HTR-8/SVneo (cell line): Measurements from ENCODE around the gene ABCD3.
"Not testable (repeated sequence)": the region's sequence is repeated elsewhere in the genome, so short reads cannot be mapped to it uniquely, and the experiment has no call there.

ENCODE experiments used
- DNase-seq: peaks from one replicate; pipeline ENCODE4 v3.0.0; 2011; ENCODE audit warnings: low spot score, mixed read lengths; ENCODE audit not compliant: insufficient read length
- FAIRE-seq: peaks from 2 replicates; lab custom pipeline; 2011; peaks lifted over from hg19 to GRCh38; lab: Jason Lieb, UNC

The ABCD3 gene

DNA sequence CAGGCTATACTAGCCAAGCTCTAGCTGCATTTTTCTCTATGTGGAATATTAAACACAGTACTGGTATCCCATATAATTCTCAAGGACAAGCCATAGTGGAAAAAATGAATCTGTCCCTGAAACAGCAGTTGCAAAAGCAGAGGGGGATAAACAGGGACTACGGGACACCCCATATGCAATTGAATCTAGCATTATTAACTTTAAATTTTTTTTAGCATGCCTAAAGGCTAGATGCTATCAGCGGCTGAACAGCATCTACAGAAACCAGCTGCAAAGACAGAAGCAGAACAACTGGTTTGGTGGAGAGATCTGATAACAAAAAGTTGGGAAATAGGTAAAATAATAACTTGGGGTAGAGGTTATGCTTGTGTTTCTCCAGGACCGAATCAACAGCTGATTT lies 30.6 kb downstream of the ABCD3 start:
- FAIRE-seq, DNase-seq: not testable (repeated sequence)

DNA sequence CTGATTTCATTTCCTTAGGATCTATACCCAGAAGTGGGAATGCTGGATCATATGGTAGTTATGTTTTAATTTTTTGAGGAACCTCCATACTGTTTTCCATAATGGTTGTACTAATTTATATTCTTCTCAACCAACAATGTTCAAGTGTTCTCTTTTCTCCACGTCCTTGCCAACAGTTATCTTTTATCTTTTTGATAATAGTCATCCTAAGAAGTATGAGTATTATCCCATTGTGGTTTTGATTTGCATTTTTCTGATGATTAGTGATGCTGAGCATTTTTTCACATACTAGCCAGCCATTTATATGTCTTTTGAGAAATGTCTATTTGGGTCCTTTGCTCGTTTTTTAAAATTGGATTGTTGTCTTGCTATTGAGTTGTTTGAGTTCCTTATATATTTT lies 38.5 kb downstream of the ABCD3 start:
- DNase-seq (no peak), FAIRE-seq (no peak)

DNA sequence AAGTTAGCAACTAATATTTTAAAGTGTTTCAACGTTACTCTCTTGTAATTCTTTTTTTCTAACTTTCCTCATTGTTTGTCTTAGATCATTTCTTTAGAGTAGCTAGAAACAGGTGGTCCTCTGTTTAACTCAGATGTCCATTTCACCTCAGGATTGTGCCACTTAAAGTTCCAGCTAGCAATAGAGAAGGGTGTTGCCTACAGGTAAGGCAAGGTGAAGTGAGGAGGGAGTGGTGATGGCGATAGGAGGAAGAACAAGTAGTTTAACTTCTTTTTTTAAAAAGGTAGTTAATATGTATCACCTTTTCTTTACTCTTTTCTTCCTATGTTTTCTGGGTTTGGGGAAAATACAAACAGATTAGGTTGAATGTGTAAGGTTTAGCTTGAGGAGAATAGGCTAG lies 44.4 kb downstream of the ABCD3 start:
- FAIRE-seq (no peak), DNase-seq (no peak)

DNA sequence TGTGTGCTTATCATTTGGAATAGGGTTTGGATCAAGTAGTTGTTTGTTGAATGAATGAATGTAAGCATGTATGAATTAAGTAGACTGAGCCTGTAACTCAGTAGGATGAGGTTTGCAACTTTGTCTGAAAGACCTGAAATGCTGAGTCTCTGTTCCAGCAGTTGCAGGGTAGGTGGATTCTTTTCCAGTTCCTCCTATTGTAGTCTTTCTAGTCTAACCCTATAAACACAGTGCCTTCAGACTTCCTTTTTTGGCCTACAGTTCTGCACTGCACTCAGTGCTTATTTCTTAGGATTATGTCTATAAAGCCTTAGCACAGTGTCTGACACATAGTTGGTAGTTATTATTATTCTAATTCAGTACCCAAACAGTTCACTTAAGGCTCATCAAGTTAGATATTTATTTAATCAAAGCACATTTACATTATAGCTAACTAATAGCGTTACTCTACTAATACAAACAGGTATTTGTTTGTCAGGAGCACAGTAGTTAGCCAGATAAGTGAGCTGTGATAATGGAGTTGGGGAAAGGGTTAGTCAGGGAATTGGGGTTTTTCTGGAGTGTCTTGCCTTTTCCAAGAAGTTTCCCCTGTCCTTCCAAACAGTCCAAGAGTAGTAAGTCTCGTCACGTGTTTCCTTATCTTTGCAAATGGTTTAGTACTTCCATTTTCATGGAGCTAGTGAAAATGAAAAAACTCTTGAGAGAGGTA lies 45.0 kb downstream of the ABCD3 start:
- FAIRE-seq (no peak), DNase-seq (no peak)

DNA sequence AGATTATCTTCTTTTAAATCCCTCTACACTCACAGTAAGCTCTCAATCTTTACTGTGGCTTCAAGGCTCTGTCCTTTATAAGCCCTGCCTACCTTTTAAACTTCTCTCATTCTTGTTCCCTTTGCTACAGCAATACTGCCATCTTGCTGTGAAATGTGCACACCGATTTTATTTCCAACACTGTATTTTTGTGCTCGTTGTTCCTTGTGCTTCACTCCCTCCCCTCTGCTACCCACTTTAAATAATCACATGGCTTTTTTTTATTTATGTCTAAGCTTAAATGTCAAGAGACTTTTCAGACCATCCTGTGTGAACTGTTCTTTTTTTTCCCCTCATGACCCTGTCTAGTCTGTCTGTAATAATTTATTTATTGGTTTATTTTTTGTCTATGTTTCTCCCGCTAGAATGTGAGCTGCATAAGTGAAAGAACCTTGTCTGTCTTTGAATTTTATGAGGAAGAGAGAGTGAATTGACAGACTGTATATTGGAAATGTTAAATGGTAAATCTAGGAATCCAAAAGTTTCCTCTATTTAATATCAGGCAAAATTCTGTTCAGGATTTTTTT lies 45.7 kb downstream of the ABCD3 start:
- FAIRE-seq = no peak
- peak; percentile 21 for DNase-seq

DNA sequence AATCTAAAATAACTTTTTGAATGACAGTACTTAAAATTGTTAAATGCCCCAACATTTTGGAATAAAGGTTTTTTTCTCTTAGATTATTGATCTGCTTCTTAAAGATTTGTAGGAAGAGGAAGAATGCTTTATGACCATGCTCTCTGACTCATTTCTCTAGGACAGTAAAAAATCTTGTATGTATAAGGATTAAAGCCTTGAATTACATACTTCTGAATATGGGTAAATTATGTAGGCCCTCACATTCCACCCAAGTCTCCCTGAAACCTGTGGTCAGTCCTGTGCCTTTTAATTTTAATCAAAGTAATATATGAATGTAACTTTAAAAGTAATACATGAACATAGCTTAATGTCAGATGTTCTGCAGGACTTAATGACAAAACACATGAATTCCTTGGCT lies 50.5 kb downstream of the ABCD3 start:
- FAIRE-seq (no peak), DNase-seq (no peak)

DNA sequence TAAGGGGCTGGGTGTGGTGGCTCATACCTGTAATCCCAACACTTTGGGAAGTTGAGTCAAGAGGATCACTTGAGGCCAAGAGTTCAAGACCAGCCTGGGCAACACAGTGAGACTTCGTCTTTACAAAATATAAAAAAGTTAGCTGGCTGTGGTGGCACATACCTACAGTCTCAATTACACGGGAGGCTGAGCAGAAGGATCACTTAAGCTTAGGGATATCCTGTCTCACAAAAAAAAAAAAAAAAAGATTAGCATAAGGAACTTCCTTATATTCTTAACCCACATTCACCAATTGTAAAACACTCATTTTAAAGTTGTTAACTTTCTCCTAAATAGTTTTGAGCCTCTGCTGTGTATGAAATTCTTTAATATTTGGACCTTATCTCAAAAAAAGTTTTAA lies 53.1 kb downstream of the ABCD3 start:
- no peak for FAIRE-seq
- no peak for DNase-seq

DNA sequence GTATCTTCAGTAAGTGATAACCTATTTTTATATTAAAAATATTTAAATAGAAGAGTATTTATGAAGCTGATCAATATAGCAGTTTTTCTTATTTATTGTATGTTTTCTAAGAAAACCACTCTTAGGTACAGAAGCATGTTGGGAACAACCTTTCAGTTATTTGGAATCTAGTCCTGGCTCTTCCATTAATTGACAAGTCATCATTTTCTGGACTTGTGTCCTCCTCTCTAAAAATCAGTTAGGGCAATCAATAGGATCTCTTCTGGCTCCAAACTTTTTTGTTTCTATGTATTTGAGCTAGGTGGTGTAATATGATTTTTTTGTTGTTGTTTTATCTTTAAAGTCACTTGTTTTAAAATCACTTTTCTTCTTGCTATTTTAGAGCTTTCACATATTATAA lies 57.0 kb downstream of the ABCD3 start:
- FAIRE-seq (no peak), DNase-seq (no peak)

DNA sequence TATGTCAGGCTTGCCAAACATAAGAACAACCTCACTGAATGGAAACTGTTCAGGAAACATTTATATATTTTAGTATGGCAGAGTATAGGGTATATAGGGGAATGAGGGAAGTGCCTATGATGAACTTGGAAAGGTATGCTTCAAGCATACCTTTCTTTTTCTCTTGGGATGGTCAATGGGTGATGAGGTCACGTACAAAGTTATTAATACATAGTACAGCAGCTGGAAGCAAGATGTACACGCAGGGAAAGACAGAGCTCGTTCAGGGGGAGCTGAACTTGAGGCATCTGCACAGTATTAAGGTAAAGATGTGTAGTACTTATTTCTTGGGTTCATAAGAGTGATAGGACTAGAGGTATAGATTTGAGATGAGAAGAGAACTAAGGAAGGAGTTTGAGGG lies 61.5 kb downstream of the ABCD3 start:
- no peak for FAIRE-seq
- no peak for DNase-seq

DNA sequence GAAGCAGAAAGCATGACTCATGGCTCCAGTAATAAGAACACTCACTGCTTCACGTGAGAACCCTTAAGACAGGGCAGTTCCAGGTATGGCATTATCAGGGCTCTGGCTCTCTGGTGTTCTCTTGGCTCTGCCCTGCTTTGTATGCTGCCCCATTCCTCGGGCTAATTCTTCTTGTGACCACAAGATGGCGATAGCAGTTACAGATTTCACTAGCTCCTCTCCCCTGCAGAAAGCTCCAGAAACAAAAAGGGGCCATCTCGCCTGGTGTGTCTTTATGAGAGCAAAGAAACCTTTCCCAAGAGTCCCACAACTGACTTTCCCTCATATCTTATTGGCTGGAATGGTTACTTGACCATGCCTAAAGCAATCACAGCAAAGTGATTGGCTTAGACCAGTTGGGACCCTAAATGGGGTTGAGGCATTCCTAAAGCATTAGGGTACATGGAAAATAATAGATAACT lies 63.3 kb downstream of the ABCD3 start:
- FAIRE-seq = peak; percentile 58
- DNase-seq = peak; percentile 31

DNA sequence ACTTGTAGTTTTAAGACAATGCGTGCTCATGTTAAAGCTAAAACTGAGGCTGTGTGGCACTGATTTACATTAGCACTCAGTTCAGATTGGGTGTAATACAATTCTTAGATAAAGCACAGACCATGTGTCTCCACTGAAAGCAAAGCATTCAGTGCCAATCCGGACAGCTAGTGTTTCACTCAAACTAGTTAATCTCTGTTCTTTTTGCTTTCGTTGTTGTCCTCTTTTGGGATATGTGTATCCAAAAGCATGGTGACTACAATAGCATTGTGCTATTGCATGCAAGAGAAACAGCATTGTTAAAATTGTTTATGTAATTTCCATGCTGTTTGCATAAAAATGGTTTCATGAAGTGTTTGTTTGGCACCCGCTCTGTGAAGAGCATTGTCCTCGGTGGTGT lies 68.8 kb downstream of the ABCD3 start:
- DNase-seq (no peak), FAIRE-seq (no peak)

DNA sequence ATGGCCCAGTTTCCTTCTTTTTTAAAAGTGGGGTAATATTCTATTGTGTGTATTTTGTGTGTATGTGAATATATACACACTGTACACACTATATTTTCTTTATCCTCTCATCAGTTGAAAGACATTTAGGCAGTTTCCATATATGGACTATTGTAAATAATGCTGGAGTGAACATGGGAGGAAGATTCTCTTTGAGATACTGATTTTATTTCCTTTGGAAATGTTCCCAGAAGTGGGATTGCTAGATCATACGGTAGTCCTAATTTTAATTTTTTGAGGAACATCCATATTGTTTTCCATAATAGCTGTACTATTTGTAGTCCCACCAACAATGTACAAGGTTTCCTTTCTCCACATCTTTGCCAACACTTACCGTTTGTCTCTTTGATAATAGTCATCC lies 72.4 kb downstream of the ABCD3 start:
- DNase-seq (no peak), FAIRE-seq (no peak)

DNA sequence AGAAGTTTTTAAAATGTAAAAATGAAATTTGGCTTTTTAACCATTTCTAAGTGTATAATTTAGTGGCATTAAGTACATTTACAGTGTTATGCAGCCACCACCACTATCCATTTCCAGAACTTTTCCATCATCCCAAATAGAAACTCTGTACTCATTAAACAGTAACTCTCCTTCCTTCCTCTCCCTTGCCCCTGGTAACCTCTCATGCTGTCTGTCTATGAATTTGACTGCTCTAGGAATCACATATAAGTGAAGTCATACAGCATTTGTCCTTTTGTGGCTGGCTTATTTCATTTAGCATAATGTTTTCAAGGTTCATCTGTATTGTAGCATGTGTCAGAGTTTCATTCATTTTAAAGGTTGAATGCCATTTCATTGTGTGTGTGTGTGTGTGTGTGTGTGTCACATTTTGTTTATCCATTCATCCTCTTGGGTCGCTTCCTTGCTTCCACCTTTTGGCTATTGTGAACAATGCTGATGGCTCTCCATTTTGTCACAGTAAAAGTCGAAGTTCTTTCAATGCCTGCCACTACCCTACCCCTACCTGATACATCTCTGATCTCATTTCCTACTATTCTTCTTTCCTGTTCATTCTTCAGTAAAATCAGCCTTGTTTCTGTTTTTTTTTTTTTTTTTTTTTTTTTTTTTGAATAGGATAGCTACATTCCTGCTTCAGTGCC lies 78.0 kb downstream of the ABCD3 start:
- no peak for FAIRE-seq
- DNase-seq = no peak

DNA sequence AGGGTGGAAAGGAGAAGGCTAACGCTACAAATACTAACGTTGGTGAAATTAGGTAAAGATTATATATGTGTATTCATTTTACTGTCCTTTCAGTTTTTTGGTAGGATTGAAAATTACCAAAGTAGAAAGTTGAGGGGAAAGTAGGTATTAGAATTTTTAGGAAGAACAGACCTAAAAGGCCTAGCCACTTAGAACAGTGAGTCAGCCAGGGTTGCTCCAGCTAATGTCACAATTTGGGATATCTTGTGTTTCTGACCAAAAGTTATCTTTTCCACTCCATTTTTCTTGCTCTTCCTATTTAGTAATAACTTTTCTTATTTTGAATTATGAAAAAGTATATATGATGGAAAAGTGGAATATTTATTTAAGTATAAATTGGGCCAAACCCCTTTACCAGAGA lies 83.2 kb downstream of the ABCD3 start:
- DNase-seq (no peak), FAIRE-seq (no peak)

DNA sequence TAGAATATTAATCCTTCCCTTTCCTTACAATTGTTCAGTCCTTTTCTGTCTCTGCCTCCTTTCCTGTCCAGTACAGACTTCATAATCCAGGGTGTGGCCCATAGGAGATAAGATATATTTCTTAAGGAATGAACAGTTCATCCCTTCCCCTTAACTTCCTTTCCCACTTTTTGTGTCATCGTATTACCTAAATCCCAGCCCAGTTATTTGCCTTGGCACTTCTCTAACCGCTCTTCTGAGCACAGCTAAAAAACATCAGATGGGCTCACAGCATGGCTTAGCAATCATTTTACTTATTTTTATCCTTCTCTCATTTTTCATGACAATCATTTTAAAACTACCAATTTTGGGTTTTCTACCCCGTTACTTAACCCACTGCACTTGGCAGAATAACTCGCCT lies 83.7 kb downstream of the ABCD3 start:
- DNase-seq = no peak
- no peak for FAIRE-seq

DNA sequence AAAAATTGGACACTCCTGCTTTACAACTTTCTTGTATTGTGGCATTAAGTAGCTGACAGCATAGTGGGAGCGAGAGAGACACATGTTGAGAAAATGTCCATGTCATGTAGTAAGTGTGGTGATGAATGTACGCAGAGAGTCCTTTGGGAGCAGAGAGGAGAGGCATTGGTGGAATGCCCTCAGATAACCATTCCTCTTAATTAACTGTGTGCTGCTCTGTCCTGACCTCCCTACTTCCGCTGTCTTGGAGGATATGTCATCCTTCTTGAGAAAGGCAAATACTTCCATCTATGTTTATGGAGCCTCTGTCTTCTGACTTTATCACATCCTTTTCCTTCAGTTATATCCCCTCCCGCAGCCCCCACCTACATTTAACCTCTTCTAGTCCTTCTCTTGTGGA lies 85.0 kb downstream of the ABCD3 start:
- DNase-seq (no peak), FAIRE-seq (no peak)

DNA sequence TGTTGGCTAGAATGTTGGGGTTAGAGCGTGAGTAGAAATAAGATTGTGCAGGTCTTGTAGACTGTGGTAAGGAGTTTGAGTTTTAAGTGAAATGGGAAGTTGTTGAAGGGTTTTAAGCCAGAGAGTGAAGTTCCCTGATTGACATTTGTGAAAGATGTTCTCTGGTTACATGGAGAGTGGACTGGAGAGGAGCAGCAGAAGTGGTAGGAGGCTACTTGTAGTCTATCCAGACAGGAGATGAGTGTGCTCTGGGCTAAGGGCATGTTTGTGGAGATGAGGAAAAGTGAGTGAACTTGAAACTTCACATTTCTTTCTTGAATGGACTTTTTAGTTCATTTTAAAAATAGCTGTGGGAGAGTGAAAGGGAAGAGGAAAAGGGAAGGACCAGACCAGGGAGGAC lies 86.4 kb downstream of the ABCD3 start:
- FAIRE-seq (no peak), DNase-seq (no peak)

DNA sequence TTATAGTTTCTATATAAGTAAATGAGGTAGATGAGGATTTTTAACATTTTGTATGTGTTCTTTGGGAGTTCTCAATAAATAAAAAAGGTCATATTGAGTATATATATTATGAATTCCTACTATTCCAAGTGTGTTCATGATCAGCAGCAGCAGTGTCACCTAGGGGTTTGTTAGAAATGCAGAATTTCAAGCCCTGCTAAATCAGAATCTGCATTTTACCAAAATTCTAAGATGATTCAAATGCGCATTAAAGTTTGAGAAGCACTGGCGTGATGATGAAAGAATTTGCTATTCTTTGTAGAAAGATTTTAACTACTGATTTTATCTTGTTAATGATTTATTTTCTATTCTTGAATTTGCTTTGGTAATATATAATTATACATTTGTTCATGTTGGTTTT lies 94.6 kb downstream of the ABCD3 start:
- FAIRE-seq = no peak
- no peak for DNase-seq

DNA sequence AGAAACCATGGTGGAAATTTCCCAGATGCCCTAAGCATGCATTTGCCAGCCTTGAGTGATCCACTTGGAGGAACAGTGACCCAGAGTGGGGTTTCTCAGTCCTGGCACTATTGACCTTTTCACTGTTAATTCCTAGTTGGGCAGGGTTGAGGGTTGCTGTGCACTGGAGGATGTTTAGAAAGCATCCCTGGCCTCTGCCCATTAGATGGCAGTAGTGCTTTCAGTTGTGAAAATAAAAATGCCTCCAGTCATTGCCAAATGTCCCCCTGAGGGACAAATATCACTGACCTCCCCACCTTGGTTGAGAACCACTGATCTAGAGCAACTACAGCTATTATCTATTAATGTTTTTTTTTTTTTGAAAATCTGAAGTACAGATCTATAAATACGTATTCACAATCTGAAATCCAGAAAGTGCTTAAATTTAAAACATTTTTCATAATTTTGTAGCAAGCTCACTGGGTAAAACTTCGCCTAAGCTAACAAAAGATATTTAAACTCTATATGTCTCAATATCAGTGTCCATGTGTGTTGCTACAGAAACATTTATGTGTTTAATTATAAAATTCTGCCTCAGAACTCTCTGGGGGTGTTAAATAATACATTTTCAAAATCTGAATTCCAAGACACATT lies 96.0 kb downstream of the ABCD3 start:
- DNase-seq = no peak
- FAIRE-seq = no peak

DNA sequence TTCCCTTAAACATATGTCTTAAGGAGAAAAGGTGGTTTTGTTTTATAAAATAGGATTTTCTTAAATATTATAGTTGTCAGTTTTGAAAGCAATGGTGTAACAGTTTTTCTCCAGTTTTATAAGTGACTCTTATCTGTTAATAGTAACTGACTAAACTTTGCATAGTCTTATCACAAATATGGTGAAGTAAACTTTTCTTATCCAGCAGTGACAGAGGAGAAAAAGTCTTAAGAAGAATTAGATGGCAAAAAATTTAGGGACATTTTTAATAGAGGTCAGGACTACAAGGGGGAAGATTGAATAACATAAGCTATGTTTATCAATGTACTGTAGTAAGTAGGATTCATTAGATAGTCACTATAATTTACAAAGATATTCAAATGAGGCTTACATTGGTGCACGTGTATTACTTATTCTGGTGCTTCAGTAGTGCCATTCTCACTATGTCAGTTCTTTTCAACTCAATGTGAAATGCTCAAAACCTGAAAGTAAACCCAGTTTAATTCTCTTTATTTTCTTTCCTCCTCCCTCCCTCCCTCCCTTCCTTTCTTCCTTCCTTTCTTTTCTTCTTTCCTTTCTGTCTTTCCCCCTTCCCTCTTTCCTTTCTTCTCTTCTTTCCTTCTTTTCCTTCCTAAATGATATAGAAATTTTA lies 97.2 kb downstream of the ABCD3 start:
- no peak for FAIRE-seq

DNA sequence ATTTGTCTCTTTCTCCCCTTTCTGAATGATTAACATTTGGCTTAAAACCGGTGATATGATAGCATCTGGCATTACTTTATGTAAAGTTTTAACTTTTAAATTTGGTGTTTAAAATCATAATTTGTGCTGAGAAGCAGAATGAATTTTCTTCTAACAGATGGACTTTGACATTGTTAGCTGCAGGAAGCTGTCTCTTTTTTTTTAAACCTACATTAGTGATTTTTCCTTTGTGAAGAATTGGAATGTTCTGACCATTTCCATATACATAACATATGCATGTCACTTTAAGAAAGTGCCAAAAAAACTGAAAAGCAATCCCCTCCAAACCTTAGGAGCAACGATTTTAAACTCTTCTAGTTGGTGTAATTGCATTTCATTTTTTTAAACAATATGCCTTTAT lies 101.2 kb downstream of the ABCD3 start:
- FAIRE-seq (no peak), DNase-seq (no peak)

More for the DNA sequence above, 97.2 kb downstream of the ABCD3 start:
- no peak for DNase-seq
